ENCODE results near the gene RCL1. TPM values are rescaled to one million over a fixed set of nuclear protein-coding genes. Genes with fewer than 3 reads are reported as not detected.

Gene RCL1
- total and polyA plus RNA-seq, 2 of the 13 experiments (the other 11 are each of a cell fraction or from before 2014, with no cell fraction given) = 22.3 to 31.6 TPM

DNA sequence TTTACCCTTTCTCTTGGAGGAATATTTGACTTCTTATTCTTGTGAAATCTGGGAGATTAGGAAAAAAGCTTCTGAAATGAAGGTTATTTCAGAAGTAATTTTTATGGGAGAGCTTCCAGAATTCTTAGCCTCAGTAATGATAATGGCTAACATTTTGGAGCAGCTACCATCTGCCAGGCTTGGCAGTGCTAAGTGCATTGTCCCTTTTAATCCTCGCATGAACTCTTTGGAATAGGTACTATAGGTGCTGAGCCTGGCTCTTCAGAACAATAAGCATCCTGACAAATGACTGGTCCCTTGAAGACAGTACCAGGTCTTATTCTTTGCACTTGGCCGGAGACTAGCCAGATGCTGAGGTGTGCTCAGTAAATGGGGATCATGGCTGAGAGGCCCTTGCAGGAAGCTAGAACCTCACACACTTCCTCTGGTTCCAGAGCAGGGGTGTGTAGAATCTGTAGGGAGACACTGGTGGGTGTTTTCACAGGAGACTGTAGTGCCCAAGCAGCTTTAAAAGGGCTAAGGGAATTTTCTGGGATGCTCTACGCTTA is 90.7 kb downstream of the RCL1 start:
- 100% methylated on average over 2 of the region's 3 CpGs for WGBS (ENCODE audit: low lambda C conversion rate)
- no peaks in the 10 kb centered on the region for H3K79me2 ChIP-seq (ENCODE audit: insufficient read depth, low read length)
- no TSS peak for BruUV-seq (replicated peaks)
- ATAC-seq (no peak), FAIRE-seq (no peak), DNase-seq (ENCODE audit: low spot score) (no peak)
- H3K27ac ChIP-seq (ENCODE audit: extremely low read length, insufficient read depth, low read length) = no peak overlapping the region
- CTCF ChIA-PET (ENCODE audit: low intra/inter-chr PET ratio, low total read pairs) = no interaction called here
- H3K4me1 ChIP-seq (ENCODE audit: insufficient read depth, low read length) = no peaks in the 10 kb centered on the region
- no peak overlapping the region for H2AFZ ChIP-seq (ENCODE audit: low read length)
- no peaks in the 10 kb centered on the region for H4K20me1 ChIP-seq (ENCODE audit: insufficient read depth, low read length)
- in situ Hi-C loops (cut with HindIII; ENCODE audit: extremely low pct_ligation_motif_present, low pct_unique_long_range_greater_than_20kb) = no loop called here
- H3K4me2 ChIP-seq (ENCODE audit: low read depth, low read length) = no peak overlapping the region
- intact Hi-C loops (cut with micrococcal nuclease; ENCODE audit: unreplicated experiment) = no loop called here
- no peak overlapping the region for H3K4me3 ChIP-seq (replicated peaks in 1 of 3; ENCODE audit: insufficient read depth in 1 of 3, low read depth in 2 of 3, low read length in 3 of 3)
- H3K27me3 ChIP-seq (ENCODE audit: control insufficient read depth in 1 of 2, insufficient read depth in 2 of 2, low read length in 2 of 2) = no peaks in the 10 kb centered on the region
- POLR2A ChIA-PET = no interaction called here
- no peak overlapping the region for H3K9ac ChIP-seq (ENCODE audit: insufficient read depth, low read depth, low read length)
- no peaks in the 10 kb centered on the region for H3K9me3 ChIP-seq (ENCODE audit: low read length)
- TF ChIP-seq ZFP90 (CRISPR knock-in tag; IDR thresholded peaks at IDR 0.05; ENCODE audit: borderline replicate concordance) = no peak
- no peak for TF ChIP-seq ZNF746 (CRISPR knock-in tag; IDR thresholded peaks at IDR 0.05)
- no peak for TF ChIP-seq KLF11 (CRISPR knock-in tag; IDR thresholded peaks at IDR 0.05)
- TF ChIP-seq ZSCAN22 (CRISPR knock-in tag; IDR thresholded peaks at IDR 0.05) = no peak
- no peak for TF ChIP-seq ZFYVE20 (CRISPR knock-in tag; IDR thresholded peaks at IDR 0.05; ENCODE audit: borderline replicate concordance, low read depth)
- TF ChIP-seq ZNF34 (CRISPR knock-in tag; IDR thresholded peaks at IDR 0.05; ENCODE audit: borderline replicate concordance) = no peak
- no peak for TF ChIP-seq KAT7 (CRISPR knock-in tag; IDR thresholded peaks at IDR 0.05; ENCODE audit: borderline replicate concordance)
- no peaks in the 10 kb centered on the region for H3K36me3 ChIP-seq (replicated peaks in 1 of 2; ENCODE audit: control insufficient read depth in 1 of 2, insufficient read depth in 2 of 2, low read length in 2 of 2)

DNA sequence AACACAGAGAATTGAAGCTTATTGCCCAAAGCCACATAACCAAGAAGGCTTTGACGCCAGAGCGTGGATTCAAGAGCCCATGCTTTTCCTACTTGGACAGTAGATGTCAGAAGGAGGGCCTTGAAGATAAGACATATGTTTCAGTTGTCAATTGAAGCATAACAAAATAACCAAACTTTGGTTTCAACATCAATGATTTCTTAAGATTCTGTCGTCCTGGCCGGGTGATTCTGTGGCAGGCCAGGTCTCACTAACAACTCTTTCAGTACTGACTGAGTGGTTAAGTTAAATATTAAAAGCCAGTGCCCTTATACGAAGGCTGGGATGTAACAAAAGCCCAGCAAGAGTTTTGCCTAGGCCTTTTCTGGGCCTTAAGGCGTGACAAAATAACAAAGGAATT is 94.0 kb downstream of the RCL1 start:
- BruUV-seq (replicated peaks) = no TSS peak
- intact Hi-C loops (cut with micrococcal nuclease; ENCODE audit: unreplicated experiment) (no loop called here), in situ Hi-C loops (cut with HindIII; ENCODE audit: extremely low pct_ligation_motif_present, low pct_unique_long_range_greater_than_20kb) (no loop called here)
- H3K9me3 ChIP-seq (ENCODE audit: low read length) = no peaks in the 10 kb centered on the region
- no peaks in the 10 kb centered on the region for H3K27me3 ChIP-seq (ENCODE audit: control insufficient read depth in 1 of 2, insufficient read depth in 2 of 2, low read length in 2 of 2)
- H3K4me2 ChIP-seq (ENCODE audit: low read depth, low read length) = no peak overlapping the region
- FAIRE-seq (no peak), DNase-seq (ENCODE audit: low spot score) (no peak), ATAC-seq (no peak)
- ChIA-PET POLR2A (no interaction called here), CTCF (ENCODE audit: low intra/inter-chr PET ratio, low total read pairs) (no interaction called here)
- no peaks in the 10 kb centered on the region for H3K4me1 ChIP-seq (ENCODE audit: insufficient read depth, low read length)
- no peaks in the 10 kb centered on the region for H3K79me2 ChIP-seq (ENCODE audit: insufficient read depth, low read length)
- H2AFZ ChIP-seq (ENCODE audit: low read length) = no peak overlapping the region
- H4K20me1 ChIP-seq (ENCODE audit: insufficient read depth, low read length) = no peaks in the 10 kb centered on the region
- H3K4me3 ChIP-seq (replicated peaks in 1 of 3; ENCODE audit: insufficient read depth in 1 of 3, low read depth in 2 of 3, low read length in 3 of 3) = no peak overlapping the region
- WGBS (ENCODE audit: low lambda C conversion rate) = 60% methylated on average over 6 of the region's 6 CpGs
- no peaks in the 10 kb centered on the region for H3K36me3 ChIP-seq (replicated peaks in 1 of 2; ENCODE audit: control insufficient read depth in 1 of 2, insufficient read depth in 2 of 2, low read length in 2 of 2)
- no peak overlapping the region for H3K9ac ChIP-seq (ENCODE audit: insufficient read depth, low read depth, low read length)
- H3K27ac ChIP-seq (ENCODE audit: extremely low read length, insufficient read depth, low read length) = no peak overlapping the region
- TF ChIP-seq ZNF260 (CRISPR knock-in tag; IDR thresholded peaks at IDR 0.05; ENCODE audit: borderline replicate concordance, low read depth) (no peak), HDAC1 (CRISPR knock-in tag; IDR thresholded peaks at IDR 0.05) (no peak), ZNF678 (CRISPR knock-in tag; IDR thresholded peaks at IDR 0.05) (no peak), ZNF720 (CRISPR knock-in tag; IDR thresholded peaks at IDR 0.05) (no peak), RFX1 (IDR thresholded peaks at IDR 0.05) (no peak), ZNF550 (CRISPR knock-in tag; IDR thresholded peaks at IDR 0.05; ENCODE audit: borderline replicate concordance) (no peak), ZMYM3 (CRISPR knock-in tag; IDR thresholded peaks at IDR 0.05) (no peak)
- TF ChIP-seq, protein P1, sequence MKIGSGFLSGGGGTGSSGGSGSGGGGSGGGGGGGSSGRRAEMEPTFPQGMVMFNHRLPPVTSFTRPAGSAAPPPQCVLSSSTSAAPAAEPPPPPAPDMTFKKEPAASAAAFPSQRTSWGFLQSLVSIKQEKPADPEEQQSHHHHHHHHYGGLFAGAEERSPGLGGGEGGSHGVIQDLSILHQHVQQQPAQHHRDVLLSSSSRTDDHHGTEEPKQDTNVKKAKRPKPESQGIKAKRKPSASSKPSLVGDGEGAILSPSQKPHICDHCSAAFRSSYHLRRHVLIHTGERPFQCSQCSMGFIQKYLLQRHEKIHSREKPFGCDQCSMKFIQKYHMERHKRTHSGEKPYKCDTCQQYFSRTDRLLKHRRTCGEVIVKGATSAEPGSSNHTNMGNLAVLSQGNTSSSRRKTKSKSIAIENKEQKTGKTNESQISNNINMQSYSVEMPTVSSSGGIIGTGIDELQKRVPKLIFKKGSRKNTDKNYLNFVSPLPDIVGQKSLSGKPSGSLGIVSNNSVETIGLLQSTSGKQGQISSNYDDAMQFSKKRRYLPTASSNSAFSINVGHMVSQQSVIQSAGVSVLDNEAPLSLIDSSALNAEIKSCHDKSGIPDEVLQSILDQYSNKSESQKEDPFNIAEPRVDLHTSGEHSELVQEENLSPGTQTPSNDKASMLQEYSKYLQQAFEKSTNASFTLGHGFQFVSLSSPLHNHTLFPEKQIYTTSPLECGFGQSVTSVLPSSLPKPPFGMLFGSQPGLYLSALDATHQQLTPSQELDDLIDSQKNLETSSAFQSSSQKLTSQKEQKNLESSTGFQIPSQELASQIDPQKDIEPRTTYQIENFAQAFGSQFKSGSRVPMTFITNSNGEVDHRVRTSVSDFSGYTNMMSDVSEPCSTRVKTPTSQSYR (CRISPR knock-in tag; IDR thresholded peaks at IDR 0.05; ENCODE audit: borderline replicate concordance) = no peak

Measured in HepG2 (cell line).